Hematopoietic multipotent progenitor cell treated with erythropoietin and hydrocortisone succinate and interleukin-3 and kit ligand, for 17 days (in vitro differentiated cells): Measurements from ENCODE around the gene ZNF135.
A peak's percentile ranks its signal among the peaks of the same experiment; 100 is the strongest.

Experiments used
- DNase-seq: peaks from one replicate; pipeline ENCODE4 v3.0.0-alpha.2; 2015; ENCODE audit warnings: low spot score

Gene ZNF135

DNA sequence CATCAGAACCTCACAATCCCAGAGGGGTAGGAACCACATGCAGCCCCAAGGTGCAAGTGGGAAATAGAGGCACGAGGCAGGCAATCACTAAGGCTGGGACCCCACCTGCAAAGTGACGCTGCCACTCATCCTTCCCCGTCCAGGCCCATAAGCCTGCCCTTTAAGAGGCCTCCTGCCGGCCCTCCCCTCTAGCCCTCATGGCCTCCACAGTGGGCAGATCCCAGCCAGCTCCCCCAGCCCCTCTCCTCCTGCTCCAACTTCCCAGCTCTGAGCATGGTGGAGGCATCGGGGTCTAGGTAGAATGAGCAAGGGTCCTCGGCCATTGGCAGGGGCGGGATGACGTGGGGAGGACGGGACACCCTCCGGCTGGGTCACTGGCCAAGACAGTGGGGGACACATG lies 36.2 kb downstream of the ZNF135 start:
- DNase-seq = no peak

DNA sequence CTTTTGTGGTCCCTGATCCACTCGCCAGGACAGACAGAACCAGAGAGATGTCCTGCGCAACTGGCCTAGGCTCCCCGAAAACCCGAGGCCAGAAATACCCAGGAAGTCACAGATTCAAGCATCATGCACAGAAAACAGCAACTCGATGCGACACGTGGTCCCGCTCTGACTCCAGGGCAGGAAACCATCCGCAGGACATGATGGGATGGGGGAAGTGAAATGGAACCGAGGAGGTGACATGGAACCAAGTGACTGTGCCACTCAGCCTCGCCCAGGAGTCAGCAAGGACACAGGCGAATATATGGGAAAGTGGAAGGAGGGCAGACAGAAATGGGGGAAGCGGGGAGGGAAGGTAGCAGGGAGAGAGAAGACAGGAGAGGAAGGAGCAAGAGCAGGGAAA lies 37.8 kb downstream of the ZNF135 start:
- DNase-seq = no peak

- no peak for DNase-seq
Measured at GRCh38 chr19:58097349-58097748, 38.3 kb downstream of the ZNF135 start.

DNA sequence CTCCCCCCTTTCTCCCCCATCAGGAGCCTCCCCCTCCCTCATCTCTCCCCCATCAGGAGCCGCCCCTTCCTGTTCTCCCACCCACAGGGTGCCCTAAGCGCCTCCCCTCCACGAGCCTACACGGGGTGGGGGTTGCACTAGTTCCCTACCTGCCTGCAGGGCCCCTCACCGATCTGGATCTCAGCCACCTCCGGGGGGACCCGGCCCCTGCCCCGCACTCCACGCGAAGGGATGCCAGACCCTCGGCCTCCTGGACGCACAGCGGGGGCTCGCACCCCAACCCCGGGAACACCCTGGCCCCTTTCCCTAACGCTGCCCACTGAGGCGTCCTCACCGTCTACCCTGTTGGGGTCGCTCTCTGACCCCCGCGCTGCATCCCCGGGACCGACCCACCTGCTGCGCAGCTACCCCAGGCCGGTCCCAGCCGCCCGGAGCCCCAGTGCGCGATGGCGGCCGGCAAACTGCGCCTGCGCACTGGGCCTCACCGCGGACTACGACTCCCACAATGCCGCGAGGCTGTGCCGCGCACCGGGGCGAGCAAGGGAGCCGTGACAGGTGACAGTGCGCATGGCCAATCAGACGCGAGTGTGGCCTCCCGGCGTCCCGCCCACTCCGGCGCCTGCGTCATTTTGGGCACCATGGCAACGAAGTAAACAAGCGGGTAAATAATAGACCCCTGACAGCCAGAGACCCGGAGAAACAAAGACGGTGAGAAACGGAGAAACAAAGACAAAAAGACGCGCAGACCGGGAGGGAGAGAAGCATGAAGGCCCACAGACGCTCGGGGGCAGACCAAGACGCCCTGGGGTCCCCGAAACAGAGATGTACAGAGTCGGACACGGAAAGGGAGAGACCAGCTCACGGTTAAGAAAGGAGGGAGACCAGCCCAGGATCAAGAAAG lies 38.9 kb downstream of the ZNF135 start, which contains the start of gene ZSCAN18:
ZSCAN18 (minus strand) TSS at position 451 of the 901 bp plus-strand sequence. CDS start 7,964 bp downstream, outside the sequence.
- peak; percentile 40 for DNase-seq

- DNase-seq = no peak
Measured at GRCh38 chr19:58098682-58098998, 39.6 kb downstream of the ZNF135 start.

DNA sequence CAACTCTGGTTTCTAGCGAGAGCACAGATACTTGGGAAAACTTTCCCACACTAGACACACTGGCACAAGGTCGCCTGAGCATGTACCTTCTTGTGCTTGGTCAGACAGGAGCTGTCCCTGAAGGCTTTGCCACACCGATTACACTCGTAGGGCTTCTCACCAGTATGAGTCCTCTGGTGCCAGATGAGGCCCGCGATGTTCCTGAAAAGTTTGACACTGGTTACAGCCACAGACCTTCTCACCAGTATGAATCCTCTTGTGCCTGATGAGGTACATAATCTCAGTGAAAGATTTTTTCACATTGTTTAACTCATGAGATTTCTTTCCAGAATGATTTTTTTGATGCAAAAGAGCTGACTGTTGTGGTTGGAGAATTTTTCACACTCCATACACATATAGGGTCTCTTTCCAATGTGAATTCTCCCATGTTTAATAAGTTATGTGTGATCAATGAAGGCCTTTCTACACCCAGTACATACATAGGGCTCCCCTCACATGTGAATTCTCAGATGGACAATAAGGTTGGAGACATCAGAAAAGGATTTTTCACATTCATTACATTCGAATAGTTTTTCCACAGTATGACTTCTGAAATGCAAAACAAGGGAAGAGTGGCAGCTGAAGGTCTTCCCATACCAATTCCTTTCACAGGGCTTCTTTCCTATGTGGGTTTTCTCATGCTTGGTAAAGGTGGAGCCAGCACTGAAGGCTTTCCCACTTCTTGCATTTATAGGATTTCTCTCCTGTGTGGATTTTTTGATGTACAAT lies 48.9 kb downstream of the ZNF135 start:
- no peak for DNase-seq

DNA sequence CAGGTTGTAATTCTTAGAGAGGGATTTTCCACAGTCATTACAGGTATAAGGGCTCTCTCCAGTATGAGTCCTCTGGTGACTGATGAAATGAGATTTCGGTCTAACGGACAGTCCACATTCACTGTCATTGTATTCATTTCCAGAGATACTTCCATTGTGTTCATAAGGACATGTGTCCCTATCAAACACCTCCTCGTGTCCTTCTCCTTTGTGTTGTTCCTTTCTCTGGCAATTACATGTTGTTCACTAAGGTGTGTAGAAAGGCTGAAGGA lies 49.4 kb downstream of the ZNF135 start:
- DNase-seq = no peak

DNA sequence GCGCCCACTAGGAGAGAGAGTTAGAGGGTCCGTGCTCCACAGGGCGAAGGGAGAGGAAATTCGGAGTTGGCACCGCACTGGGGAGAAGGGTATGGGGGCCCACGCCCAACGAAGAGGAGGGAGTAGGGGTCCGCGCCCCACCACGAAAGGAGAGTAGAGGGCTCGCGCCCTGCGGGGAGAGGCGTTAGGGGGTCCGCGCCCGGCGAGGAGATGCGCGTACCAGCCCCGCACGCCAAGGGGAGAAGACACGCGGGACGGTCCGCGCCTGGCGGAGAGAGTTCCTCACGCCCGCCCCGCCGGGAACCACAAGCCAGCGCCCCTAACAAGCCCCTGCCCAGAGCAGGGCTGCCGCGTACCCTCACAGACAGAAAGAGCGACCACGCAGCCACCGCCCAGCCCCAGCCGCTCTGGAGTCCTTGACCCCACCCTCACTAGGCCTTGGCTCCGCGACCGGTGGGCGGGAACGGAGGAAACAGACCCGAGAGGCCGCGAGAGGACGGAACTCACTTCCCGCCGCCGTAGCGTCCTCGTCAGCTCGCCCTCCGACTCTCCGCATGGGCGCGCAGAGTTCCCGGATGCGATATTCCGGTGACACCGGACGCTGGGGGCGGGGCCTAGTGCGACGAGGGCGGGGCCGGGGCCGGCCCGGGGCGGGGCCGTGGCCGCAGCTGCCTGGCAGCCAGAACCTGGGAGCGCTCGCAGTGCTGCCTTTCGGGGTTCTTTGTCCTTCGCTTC lies 58.9 kb downstream of the ZNF135 start:
- no peak for DNase-seq

- no peak for DNase-seq
Measured at GRCh38 chr19:58118979-58119733, 60.1 kb downstream of the ZNF135 start.
